ENCODE measurements around the gene PCBP3.

The PCBP3 gene

GRCh38 chr21:45989355-45990048 is 346.0 kb downstream of the PCBP3 start:
- DNase-seq = no peak

GRCh38 chr21:45990049-45990711 is 346.7 kb downstream of the PCBP3 start:
- DNase-seq = no peak

GRCh38 chr21:45990741-45991605 is 347.4 kb downstream of the PCBP3 start:
- DNase-seq = no peak

- no peak for DNase-seq
Measured at GRCh38 chr21:45991606-45992300, 348.2 kb downstream of the PCBP3 start.
